Activated CD8-positive, alpha-beta memory T cell treated with anti-CD3 and anti-CD28 coated beads, Interleukin-2, amount 10 ng/mL, durations not matched to agents 7 days and 5 days (primary cell): ENCODE measurements around the gene GCNA. TPM values are rescaled to one million over a fixed set of nuclear protein-coding genes. Genes with fewer than 3 reads are reported as not detected.
"Not testable (repeated sequence)": the region's sequence is repeated elsewhere in the genome, so short reads cannot be mapped to it uniquely, and the experiment has no call there.

Source experiments
- ATAC-seq: fragments of 150-1000 bp; cut with Tn5 transposase; one replicate; pipeline ENCODE4 v1.10.0; 2021; ENCODE audit warnings: moderate library complexity
- CTCF ChIA-PET: fragments of 350-600 bp; sonication (Branson Sonifier 250); formaldehyde crosslinking; loops from one replicate; lab custom pipeline; 2021; ENCODE audit warnings: antibody characterized with exemption; lab: Charles Lee
- DNase-seq: peaks from one replicate; pipeline ENCODE4 v3.0.0-alpha.2; 2020
- H3K27ac Mint-ChIP-seq: one replicate; pipeline ENCODE4 v1.8.0; 2021; ENCODE audit warnings: mild to moderate bottlenecking, mixed read lengths
- H3K27me3 Mint-ChIP-seq: one replicate; pipeline ENCODE4 v1.8.0; 2021; ENCODE audit warnings: mixed read lengths
- H3K36me3 Mint-ChIP-seq: one replicate; pipeline ENCODE4 v1.8.0; 2021; ENCODE audit warnings: mild to moderate bottlenecking, mixed read lengths
- H3K4me1 Mint-ChIP-seq: one replicate; pipeline ENCODE4 v1.8.0; 2021; ENCODE audit warnings: mixed read lengths
- H3K4me3 Mint-ChIP-seq: one replicate; pipeline ENCODE4 v1.8.0; 2021; ENCODE audit warnings: mild to moderate bottlenecking, moderate library complexity, mixed read lengths
- H3K9me3 Mint-ChIP-seq: one replicate; pipeline ENCODE4 v1.8.0; 2022; ENCODE audit warnings: low read depth, mixed read lengths
- total RNA-seq, 2 experiments: library from RNA; stranded (reverse); gene quantifications; one replicate each; pipeline ENCODE4 v1.2.3, GENCODE V29; 2021

Gene GCNA
- total RNA-seq, 2 experiments from 2014 or later = 4.3 to 6.7 TPM

DNA sequence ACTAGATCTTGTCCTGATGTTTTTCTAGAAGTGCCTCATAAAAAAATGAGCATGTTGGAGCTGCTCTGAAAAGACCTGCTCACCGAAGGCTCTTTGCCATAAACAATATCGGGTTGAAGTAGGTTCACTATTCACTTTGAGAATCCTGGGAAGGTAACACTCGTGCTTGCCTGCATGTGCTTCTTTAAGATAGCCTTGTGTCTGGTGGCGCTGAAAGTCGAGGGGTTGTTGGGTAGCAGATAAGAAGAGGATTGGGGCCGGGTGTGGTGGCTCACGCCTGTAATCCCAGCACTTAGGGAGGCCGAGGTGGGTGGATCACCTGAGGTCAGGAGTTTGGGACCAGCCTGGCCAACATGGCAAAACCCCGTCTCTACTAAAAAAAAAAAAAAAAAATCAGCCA lies 33.5 kb downstream of the GCNA start:
- H3K9me3 Mint-ChIP-seq, ATAC-seq, H3K27me3 Mint-ChIP-seq, CTCF ChIA-PET, DNase-seq, H3K4me3 Mint-ChIP-seq, H3K27ac Mint-ChIP-seq: not testable (repeated sequence)
- H3K4me1 Mint-ChIP-seq = peaks cover 59% of the 10 kb centered on the region
- H3K36me3 Mint-ChIP-seq = peaks cover 64% of the 10 kb centered on the region

GRCh38 chrX:71612256-71612655 lies 34.0 kb downstream of the GCNA start:
- ATAC-seq = no peak
- DNase-seq = no peak
- Mint-ChIP-seq H3K27ac (peak overlapping the region; percentile 5), H3K9me3 (no peaks in the 10 kb centered on the region), H3K27me3 (no peaks in the 10 kb centered on the region), H3K4me3 (no peak overlapping the region), H3K36me3 (peaks cover 69% of the 10 kb centered on the region), H3K4me1 (peaks cover 57% of the 10 kb centered on the region)
- CTCF ChIA-PET = no interaction called here

GRCh38 chrX:71615056-71615455 lies 36.8 kb downstream of the GCNA start:
- Mint-ChIP-seq H3K27me3 (no peaks in the 10 kb centered on the region), H3K4me1 (peaks cover 49% of the 10 kb centered on the region), H3K36me3 (peaks cover 54% of the 10 kb centered on the region), H3K27ac (peak overlapping the region; percentile 90), H3K4me3 (peak overlapping the region; percentile 97), H3K9me3 (no peaks in the 10 kb centered on the region)
- DNase-seq (no peak), ATAC-seq (no peak)
- CTCF ChIA-PET = interaction anchor here (0.9 to 7.7 kb wide), 6 partner anchors 8 to 37 kb away, joined by 3 to 33 read pairs (median 4); no protein-coding TSS in a partner anchor

GRCh38 chrX:71615954-71616353 lies 37.7 kb downstream of the GCNA start:
- Mint-ChIP-seq H3K4me1 (peaks cover 54% of the 10 kb centered on the region), H3K27ac (peak overlapping the region; percentile 90), H3K36me3 (peaks cover 51% of the 10 kb centered on the region), H3K27me3 (no peaks in the 10 kb centered on the region), H3K9me3 (no peaks in the 10 kb centered on the region), H3K4me3 (peak overlapping the region; percentile 97)
- DNase-seq = peak; percentile 60
- ATAC-seq = peak; percentile 12
- CTCF ChIA-PET = interaction anchor here (1.4 to 7.7 kb wide), 2 partner anchors 17 to 21 kb away, joined by 4 to 33 read pairs; no protein-coding TSS in a partner anchor

DNA sequence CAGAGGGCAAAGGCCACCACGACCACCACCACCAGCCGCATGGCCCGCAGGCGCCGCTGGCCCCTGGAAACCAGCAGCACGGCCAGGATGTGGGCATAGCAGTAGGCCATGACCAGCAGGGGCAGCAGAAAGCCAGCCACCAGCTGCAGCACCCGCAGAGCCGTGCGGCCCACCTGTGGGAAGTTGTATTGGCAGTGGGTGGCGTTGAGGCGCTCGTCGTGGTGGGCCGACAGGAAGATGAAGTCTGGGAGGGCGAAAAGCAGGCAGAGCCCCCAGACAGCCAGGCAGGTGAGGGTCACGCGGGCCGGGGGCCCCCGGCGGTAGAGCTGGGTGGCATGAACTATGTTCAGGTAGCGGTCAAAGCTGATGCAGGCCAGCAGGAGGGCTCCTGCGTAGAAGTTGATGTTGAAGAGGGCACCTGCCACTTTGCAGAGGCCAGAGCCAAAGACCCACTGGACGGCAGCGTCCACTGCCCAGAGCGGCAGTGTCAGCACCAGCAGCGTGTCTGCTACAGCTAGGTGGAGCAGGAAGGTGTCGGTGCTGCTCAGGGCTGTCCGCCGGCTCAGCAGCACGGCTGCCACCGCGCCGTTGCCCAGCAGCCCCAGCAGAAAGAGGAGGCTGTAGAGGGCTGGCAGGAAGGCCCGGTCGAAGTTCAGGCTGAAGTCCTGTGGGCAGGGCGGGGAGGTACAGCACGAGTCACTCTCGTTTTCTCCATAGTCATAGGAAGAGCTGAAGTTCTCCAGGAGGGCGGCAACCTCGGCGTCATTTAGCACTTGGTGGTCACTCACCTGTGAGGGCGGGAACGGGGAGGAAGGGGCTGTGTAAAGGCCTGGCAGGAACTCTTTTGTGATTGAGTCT lies 38.7 kb downstream of the GCNA start:
- CTCF ChIA-PET = interaction anchor here (0.8 to 7.7 kb wide), 3 partner anchors 8 to 35 kb away, joined by 4 to 33 read pairs (median 14); no protein-coding TSS in a partner anchor
- Mint-ChIP-seq H3K36me3 (peaks cover 42% of the 10 kb centered on the region), H3K9me3 (no peaks in the 10 kb centered on the region), H3K4me1 (peaks cover 55% of the 10 kb centered on the region), H3K27ac (peak overlapping the region; percentile 90), H3K4me3 (peak overlapping the region; percentile 97), H3K27me3 (no peaks in the 10 kb centered on the region)
- DNase-seq = peak; percentile 67
- peak; percentile 17 for ATAC-seq

DNA sequence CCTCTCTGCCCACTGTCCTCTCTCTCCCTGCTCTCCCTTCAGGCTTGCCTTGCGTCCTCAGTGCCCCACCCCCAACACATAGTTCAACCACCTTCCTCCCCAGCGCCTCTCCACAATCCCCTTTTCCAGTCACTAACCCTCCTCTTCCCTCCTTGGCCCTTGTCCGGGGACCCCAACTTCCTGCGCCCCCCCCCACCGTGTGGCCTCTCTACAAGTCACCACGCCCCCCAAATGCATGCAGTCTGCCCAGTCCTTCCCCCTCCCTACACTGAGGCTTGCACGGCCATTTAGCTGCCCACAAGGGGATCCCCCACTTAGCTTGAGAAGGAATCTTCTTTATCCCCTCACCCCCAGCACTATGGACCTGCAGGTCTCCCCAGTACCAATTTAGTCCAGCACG lies 39.5 kb downstream of the GCNA start:
- peak overlapping the region; percentile 97 for H3K4me3 Mint-ChIP-seq
- H3K36me3 Mint-ChIP-seq = peaks cover 37% of the 10 kb centered on the region
- no peaks in the 10 kb centered on the region for H3K27me3 Mint-ChIP-seq
- CTCF ChIA-PET = interaction anchor here (3.0 to 7.7 kb wide), 2 partner anchors 19 to 34 kb away, joined by 14 to 33 read pairs; no protein-coding TSS in a partner anchor
- no peaks in the 10 kb centered on the region for H3K9me3 Mint-ChIP-seq
- peak overlapping the region; percentile 90 for H3K27ac Mint-ChIP-seq
- DNase-seq (peak; percentile 45), ATAC-seq (no peak)
- peaks cover 64% of the 10 kb centered on the region for H3K4me1 Mint-ChIP-seq

DNA sequence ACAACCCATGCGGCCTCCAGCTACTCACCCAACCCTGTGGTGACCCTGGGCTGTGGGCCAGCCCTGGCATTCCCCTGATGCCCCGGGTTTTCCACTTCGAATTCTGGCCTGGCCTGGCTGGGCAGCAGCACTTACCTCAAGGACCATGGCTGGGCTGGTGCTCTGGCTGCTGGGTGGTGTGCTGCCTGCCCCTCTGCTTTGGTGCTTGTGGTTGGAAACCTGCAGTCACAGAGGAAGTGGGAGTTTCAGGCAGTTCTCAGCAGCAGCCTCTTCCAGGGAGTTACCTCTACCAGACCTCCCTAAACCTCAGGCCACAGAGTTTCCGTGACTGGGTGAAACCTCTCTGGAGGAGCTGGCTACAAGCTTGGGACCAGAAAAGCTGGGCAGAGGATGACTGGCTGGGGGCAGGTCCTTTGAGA lies 40.1 kb downstream of the GCNA start, which contains the start of gene CXCR3:
Gene CXCR3 (minus strand): TSS at position 209 of the 419 bp plus-strand sequence. CDS start 62 bp downstream, at position 147.
- H3K27ac Mint-ChIP-seq = peak within 1 kb of the TSS; percentile 90
- H3K4me3 Mint-ChIP-seq = peak within 1 kb of the TSS; percentile 97
- peaks cover 34% of the 10 kb centered on the region for H3K36me3 Mint-ChIP-seq
- H3K4me1 Mint-ChIP-seq = peaks cover 67% of the 10 kb centered on the region
- CTCF ChIA-PET = interaction anchor here (3.0 to 7.7 kb wide), 2 partner anchors 19 to 34 kb away, joined by 14 to 33 read pairs; no protein-coding TSS in a partner anchor
- no peaks in the 10 kb centered on the region for H3K27me3 Mint-ChIP-seq
- DNase-seq (peak; percentile 90), ATAC-seq (peak; percentile 50)
- no peaks in the 10 kb centered on the region for H3K9me3 Mint-ChIP-seq

DNA sequence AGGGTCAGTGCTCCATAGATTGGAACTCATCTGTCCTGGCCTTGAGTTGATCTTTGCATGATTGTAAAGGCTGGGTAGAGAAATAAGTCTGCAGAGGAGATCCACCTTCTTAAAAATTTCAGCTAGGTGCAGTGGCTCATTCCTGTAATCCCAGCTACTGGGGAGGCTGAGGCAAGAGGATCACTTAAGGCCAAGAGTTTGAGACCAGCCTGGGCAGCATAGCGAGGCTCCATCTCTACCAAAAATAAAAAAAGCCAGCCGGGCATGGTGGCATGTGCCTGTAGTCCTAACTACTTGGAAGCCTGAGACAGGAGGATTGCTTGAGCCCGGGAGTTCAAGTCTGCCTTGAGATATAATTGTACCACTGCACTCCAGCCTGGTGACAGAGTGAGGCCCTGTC lies 40.5 kb downstream of the GCNA start:
- no peak for ATAC-seq
- DNase-seq = no peak
- peak overlapping the region; percentile 97 for H3K4me3 Mint-ChIP-seq

GRCh38 chrX:71619193-71619592 lies 41.0 kb downstream of the GCNA start:
- H3K9me3 Mint-ChIP-seq = no peaks in the 10 kb centered on the region
- H3K27ac Mint-ChIP-seq = peak overlapping the region; percentile 90
- CTCF ChIA-PET = interaction anchor here (0.6 to 7.7 kb wide), 4 partner anchors 18 to 308 kb away, joined by 3 to 33 read pairs (median 8); no protein-coding TSS in a partner anchor
- ATAC-seq = peak; percentile 11
- peaks cover 34% of the 10 kb centered on the region for H3K36me3 Mint-ChIP-seq
- H3K27me3 Mint-ChIP-seq = no peaks in the 10 kb centered on the region
- peak; percentile 72 for DNase-seq
- H3K4me1 Mint-ChIP-seq = peaks cover 70% of the 10 kb centered on the region
- peak overlapping the region; percentile 97 for H3K4me3 Mint-ChIP-seq

More for the DNA sequence above, 40.5 kb downstream of the GCNA start:
- Mint-ChIP-seq H3K36me3 (peaks cover 34% of the 10 kb centered on the region), H3K27ac (peak overlapping the region; percentile 90), H3K27me3 (no peaks in the 10 kb centered on the region), H3K9me3 (no peaks in the 10 kb centered on the region), H3K4me1 (peaks cover 68% of the 10 kb centered on the region)
- CTCF ChIA-PET = interaction anchor here (0.6 to 7.7 kb wide), 4 partner anchors 18 to 307 kb away, joined by 3 to 33 read pairs (median 8); no protein-coding TSS in a partner anchor

DNA sequence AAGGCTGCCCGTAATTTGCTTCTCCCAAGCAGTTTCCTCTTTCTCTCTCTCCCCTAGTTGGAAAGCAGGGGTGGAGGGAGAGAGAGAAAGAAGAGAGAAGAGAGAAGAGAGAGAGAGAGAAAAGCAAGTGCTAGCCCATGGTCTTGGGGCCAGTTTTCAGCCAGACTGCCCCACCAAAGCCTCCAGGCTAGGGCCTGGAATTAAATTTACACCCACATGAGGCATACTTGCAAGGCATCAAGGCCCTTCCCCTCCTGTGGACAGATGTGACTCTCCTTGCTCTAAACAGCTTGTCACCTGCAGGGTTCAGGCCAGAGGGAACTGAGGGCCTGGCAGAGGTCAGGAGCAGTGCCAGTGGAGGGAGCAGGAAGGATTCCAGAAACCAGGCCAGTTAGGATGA lies 41.7 kb downstream of the GCNA start:
- Mint-ChIP-seq H3K27ac (peak overlapping the region; percentile 90), H3K4me1 (peaks cover 70% of the 10 kb centered on the region), H3K9me3 (no peaks in the 10 kb centered on the region), H3K36me3 (peaks cover 29% of the 10 kb centered on the region), H3K27me3 (no peaks in the 10 kb centered on the region), H3K4me3 (no peak overlapping the region)
- DNase-seq = no peak
- CTCF ChIA-PET = interaction anchor here (7.7 kb wide), 1 partner anchor 17 kb away, joined by 33 read pairs; no protein-coding TSS in a partner anchor
- no peak for ATAC-seq

DNA sequence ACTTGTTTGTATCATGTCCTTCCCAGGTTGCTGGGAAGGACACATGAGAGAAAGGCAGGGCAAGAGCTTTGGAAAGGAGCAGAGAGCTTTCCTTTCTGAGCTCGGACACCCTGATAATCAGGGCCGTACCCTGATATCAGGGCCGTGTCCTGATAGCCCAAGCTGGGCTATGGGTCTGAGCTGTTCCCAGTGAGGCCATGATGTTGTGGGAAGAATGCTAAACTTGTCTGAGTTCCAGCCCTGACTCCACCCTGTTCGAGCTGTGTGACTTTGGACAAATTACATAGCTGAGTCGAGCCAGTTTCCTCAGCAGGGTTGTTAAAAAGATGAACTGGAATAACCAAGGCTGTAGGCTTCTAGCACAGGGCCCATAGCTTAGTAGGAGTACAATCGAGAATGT lies 43.4 kb downstream of the GCNA start:
- CTCF ChIA-PET = interaction anchor here (0.5 to 2.2 kb wide), 5 partner anchors 9 to 31 kb away, joined by 3 to 10 read pairs (median 5); no protein-coding TSS in a partner anchor
- Mint-ChIP-seq H3K4me1 (peaks cover 64% of the 10 kb centered on the region), H3K36me3 (peaks cover 13% of the 10 kb centered on the region), H3K9me3 (no peaks in the 10 kb centered on the region), H3K4me3 (no peak overlapping the region), H3K27ac (peak overlapping the region; percentile 90), H3K27me3 (no peaks in the 10 kb centered on the region)
- ATAC-seq = no peak
- no peak for DNase-seq

DNA sequence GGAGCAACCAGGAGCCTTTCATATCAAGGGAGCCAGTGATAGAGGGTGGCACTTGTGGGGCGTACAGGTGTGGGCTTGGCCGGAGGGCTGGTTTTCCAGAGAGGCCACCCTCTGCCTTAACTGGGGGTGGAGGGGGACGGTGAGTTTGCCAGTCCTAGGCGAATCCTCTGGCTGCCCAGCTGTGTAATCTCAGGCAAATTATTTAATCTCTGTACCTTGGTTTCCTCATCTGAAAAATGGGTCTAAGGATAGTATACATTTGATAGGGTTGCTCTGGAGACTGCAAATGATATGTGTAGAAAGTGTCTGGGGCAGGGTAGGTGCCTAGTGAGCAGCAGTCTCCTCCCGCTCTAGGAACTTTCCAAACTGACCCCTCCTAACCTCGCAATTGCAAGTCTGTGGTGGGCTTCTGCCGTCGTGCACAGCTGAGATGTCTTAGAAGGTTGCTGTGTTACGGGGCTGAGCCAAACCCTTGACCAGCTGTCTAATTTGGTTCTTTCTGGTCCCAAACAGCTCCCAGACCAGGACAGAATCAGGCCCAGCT lies 43.9 kb downstream of the GCNA start:
- Mint-ChIP-seq H3K9me3 (no peaks in the 10 kb centered on the region), H3K27ac (peak overlapping the region; percentile 90), H3K4me3 (peak overlapping the region; percentile 56), H3K27me3 (no peaks in the 10 kb centered on the region), H3K36me3 (peaks cover 8% of the 10 kb centered on the region), H3K4me1 (peaks cover 61% of the 10 kb centered on the region)
- DNase-seq (no peak), ATAC-seq (peak; percentile 4)
- CTCF ChIA-PET = interaction anchor here (0.5 to 2.2 kb wide), 10 partner anchors 8 to 90 kb away, joined by 3 to 10 read pairs (median 5); partner anchors contain the start of gene OGT
